Pulmonary artery endothelial cell (primary cell): ENCODE measurements around the gene KRTAP5-6. TPM values are rescaled to one million over a fixed set of nuclear protein-coding genes. Genes with fewer than 3 reads are reported as not detected.

Experiments
- total RNA-seq: library from RNA; depleted of rRNA; stranded (reverse); fragments of >200 nt; gene quantifications from 2 replicates; pipeline ENCODE4 v1.2.3, GENCODE V29; 2014

KRTAP5-6 gene
- total RNA-seq, 1 donor from 2014 or later, result not detected

Other genes starting within 250 kb of the KRTAP5-6 start
- gene MOB2, start 210.4 kb upstream of the KRTAP5-6 start, total RNA-seq, result 46.0 and 48.3 TPM in 2 replicates
- 0.40 and 0.71 TPM in 2 replicates for gene DUSP8, start 124.9 kb upstream of the KRTAP5-6 start, total RNA-seq
- gene KRTAP5-1, start 111.9 kb upstream of the KRTAP5-6 start, total RNA-seq, result not detected in 2 replicates
- gene KRTAP5-2, start 98.9 kb upstream of the KRTAP5-6 start, total RNA-seq, result not detected in 2 replicates
- gene KRTAP5-3, start 88.7 kb upstream of the KRTAP5-6 start, total RNA-seq, result not detected in 2 replicates
- not detected in 2 replicates for gene KRTAP5-4, start 75.1 kb upstream of the KRTAP5-6 start, total RNA-seq
- gene KRTAP5-5, start 67.4 kb upstream of the KRTAP5-6 start, total RNA-seq, result not detected in 2 replicates
- 0.04 and 0.13 TPM in 2 replicates for gene IFITM10, start 53.4 kb downstream of the KRTAP5-6 start, total RNA-seq
- gene CTSD, start 66.7 kb downstream of the KRTAP5-6 start, total RNA-seq, result 73.0 and 80.3 TPM in 2 replicates
- not detected in 2 replicates for gene SYT8, start 137.8 kb downstream of the KRTAP5-6 start, total RNA-seq
- gene TNNI2, start 141.8 kb downstream of the KRTAP5-6 start, total RNA-seq, result not detected in 2 replicates
- gene LSP1, start 155.9 kb downstream of the KRTAP5-6 start, total RNA-seq, result not detected in 2 replicates
- gene PRR33, start 194.7 kb downstream of the KRTAP5-6 start, total RNA-seq, result not detected in 2 replicates
- not detected in 2 replicates for gene TNNT3, start 222.5 kb downstream of the KRTAP5-6 start, total RNA-seq